CD4-positive, alpha-beta T cell (primary cell): Measurements from ENCODE around the gene IGFL1. TPM values are rescaled to one million over a fixed set of nuclear protein-coding genes. Genes with fewer than 3 reads are reported as not detected.
"Not testable (repeated sequence)": the region's sequence is repeated elsewhere in the genome, so short reads cannot be mapped to it uniquely, and the experiment has no call there.

ENCODE experiments used
- ATAC-seq: fragments of 200-7000 bp; cut with Tn5 transposase; one replicate; pipeline ENCODE4 v1.10.0; 2022; ENCODE audit warnings: mild to moderate bottlenecking; ENCODE audit not compliant: poor library complexity
- CTCF ChIA-PET: fragments of 350-600 bp; sonication (Branson Sonifier 250); formaldehyde crosslinking; loops from one replicate; lab custom pipeline; 2021; ENCODE audit warnings: antibody characterized with exemption, inconsistent platforms; lab: Charles Lee
- POLR2A ChIA-PET: fragments of 350-600 bp; sonication (Branson Sonifier 250); formaldehyde crosslinking; loops from one replicate; lab custom pipeline; 2021; ENCODE audit warnings: antibody characterized with exemption, inconsistent platforms; lab: Charles Lee
- DNase-seq, 14 experiments: peaks; one replicate each; pipeline ENCODE4 v3.0.0-alpha.2; 2013 to 2020; ENCODE audit warnings: mixed read lengths in 2 of 14
- H3K27ac ChIP-seq, 2 donors: one replicate each; pipeline versions ENCODE4 v1.5.1 to v1.7.0; 2013; ENCODE audit warnings: low read length in 2 of 2, low read depth in 1 of 2, mild to moderate bottlenecking in 1 of 2
- H3K27me3 ChIP-seq, 2 experiments: 1 replicate in 1 of 2; 2 replicates in 1 of 2; pipeline versions ENCODE4 v1.6.1 to v1.7.0; 2013; ENCODE audit warnings: low read length in 2 of 2, control low read depth in 1 of 2, mild to moderate bottlenecking in 1 of 2, moderate library complexity in 1 of 2; ENCODE audit not compliant: insufficient read depth in 2 of 2, control insufficient read depth in 1 of 2
- H3K36me3 ChIP-seq: one replicate; pipeline ENCODE4 v1.6.1; 2013; ENCODE audit warnings: low read length, control low read depth; ENCODE audit not compliant: insufficient read depth
- H3K4me1 ChIP-seq: one replicate; pipeline ENCODE4 v1.6.1; 2013; ENCODE audit warnings: low read length, control low read depth; ENCODE audit not compliant: insufficient read depth
- H3K4me3 ChIP-seq: one replicate; pipeline ENCODE4 v1.5.1; 2013; ENCODE audit warnings: mild to moderate bottlenecking, low read length, moderate library complexity
- H3K9me3 ChIP-seq, 2 experiments: 1 replicate in 1 of 2; 2 replicates in 1 of 2; pipeline versions ENCODE4 v1.6.1 to v1.7.0; 2013; ENCODE audit warnings: low read length in 2 of 2, mild to moderate bottlenecking in 2 of 2, control low read depth in 1 of 2, moderate library complexity in 1 of 2; ENCODE audit not compliant: control insufficient read depth in 1 of 2, insufficient read depth in 1 of 2
- H3K27ac Mint-ChIP-seq: one replicate; pipeline ENCODE4 v1.8.0; 2020; ENCODE audit warnings: mixed read lengths
- H3K27me3 Mint-ChIP-seq: one replicate; pipeline ENCODE4 v1.8.0; 2021; ENCODE audit warnings: mixed read lengths
- H3K36me3 Mint-ChIP-seq: one replicate; pipeline ENCODE4 v1.8.0; 2021; ENCODE audit warnings: low read depth, mixed read lengths
- H3K4me1 Mint-ChIP-seq: one replicate; pipeline ENCODE4 v1.8.0; 2021; ENCODE audit warnings: low read depth, mixed read lengths
- H3K4me3 Mint-ChIP-seq: one replicate; pipeline ENCODE4 v1.8.0; 2020; ENCODE audit warnings: mild to moderate bottlenecking, mixed read lengths
- H3K9me3 Mint-ChIP-seq: one replicate; pipeline ENCODE4 v1.8.0; 2020; ENCODE audit warnings: mixed read lengths
- CTCF ChIP-seq: fragments of 200-600 bp; IDR thresholded peaks from one replicate; pipeline ENCODE4 v1.8.0; 2022; ENCODE audit warnings: antibody characterized with exemption, mild to moderate bottlenecking
- intact Hi-C, 2 experiments: fragments of 100-400 bp; cut with DNase I in 1 of 2; cut with micrococcal nuclease in 1 of 2; formaldehyde crosslinking; loops; one replicate each; pipeline versions ENCODE4 v1.15.1 to v1.9.0; 2023 to 2025; cut with DNase I, micrococcal nuclease
- total RNA-seq, 174 experiments: library from RNA in 2 of 174; stranded (reverse) in 2 of 174; gene quantifications; one replicate each; pipeline ENCODE4 v1.2.3 and lab custom pipeline; 2021 to 2026

IGFL1 gene
- total RNA-seq, 2 experiments from 2014 or later: not detected

GRCh38 chr19:46211201-46211881, 18.2 kb upstream of the IGFL1 start:
- no peak overlapping the region for H3K27ac ChIP-seq
- Mint-ChIP-seq H3K4me3 (no peak overlapping the region), H3K4me1 (no peaks in the 10 kb centered on the region), H3K9me3 (no peaks in the 10 kb centered on the region), H3K36me3 (no peaks in the 10 kb centered on the region), H3K27ac (no peak overlapping the region), H3K27me3 (peaks cover 53% of the 10 kb centered on the region)
- DNase-seq (no peak), ATAC-seq (no peak)
- H3K27me3 ChIP-seq: peaks cover 0 to 2% of the 10 kb centered on the region in 2 experiments
- ChIA-PET POLR2A (no interaction called here), CTCF (no interaction called here)
- no peaks in the 10 kb centered on the region for H3K36me3 ChIP-seq
- no peaks in the 10 kb centered on the region for H3K9me3 ChIP-seq
- H3K4me3 ChIP-seq: no peak overlapping the region
- H3K4me1 ChIP-seq: no peaks in the 10 kb centered on the region
- TF ChIP-seq CTCF: no peak
- intact Hi-C loops: no loop called here

- H3K36me3 Mint-ChIP-seq, H3K9me3 ChIP-seq, H3K4me3 Mint-ChIP-seq, H3K36me3 ChIP-seq, CTCF ChIA-PET, DNase-seq, intact Hi-C loops, H3K27me3 ChIP-seq, POLR2A ChIA-PET, H3K9me3 Mint-ChIP-seq, ATAC-seq, H3K4me3 ChIP-seq, H3K27ac Mint-ChIP-seq, H3K4me1 ChIP-seq, H3K4me1 Mint-ChIP-seq, H3K27ac ChIP-seq: not testable (repeated sequence)
- H3K27me3 Mint-ChIP-seq: peaks cover 53% of the 10 kb centered on the region
These were observed 16.9 kb upstream of the IGFL1 start for GRCh38 chr19:46212592-46212991.

- no peaks in the 10 kb centered on the region for H3K4me1 ChIP-seq
- H3K9me3 ChIP-seq: no peaks in the 10 kb centered on the region
- no peaks in the 10 kb centered on the region for H3K36me3 ChIP-seq
- peaks cover 2 to 9% of the 10 kb centered on the region in 2 experiments for H3K27me3 ChIP-seq
- DNase-seq (no peak), ATAC-seq (no peak)
- H3K4me1 Mint-ChIP-seq: no peaks in the 10 kb centered on the region
- H3K4me3 Mint-ChIP-seq: no peak overlapping the region
- POLR2A ChIA-PET: no interaction called here
- CTCF ChIA-PET: no interaction called here
- no peak for TF ChIP-seq CTCF
- H3K27ac ChIP-seq: no peak overlapping the region
- peaks cover 54% of the 10 kb centered on the region for H3K27me3 Mint-ChIP-seq
- no peak overlapping the region for H3K4me3 ChIP-seq
- intact Hi-C loops: no loop called here
- H3K27ac Mint-ChIP-seq: no peak overlapping the region
- H3K36me3 Mint-ChIP-seq: no peaks in the 10 kb centered on the region
- no peaks in the 10 kb centered on the region for H3K9me3 Mint-ChIP-seq
These were observed 16.4 kb upstream of the IGFL1 start for GRCh38 chr19:46213156-46213555.

GRCh38 chr19:46213806-46214205, 15.7 kb upstream of the IGFL1 start:
- ATAC-seq (no peak), DNase-seq (no peak)
- H3K4me1 Mint-ChIP-seq: no peaks in the 10 kb centered on the region
- no peak overlapping the region for H3K4me3 ChIP-seq
- TF ChIP-seq CTCF: no peak
- H3K9me3 Mint-ChIP-seq: no peaks in the 10 kb centered on the region
- H3K36me3 ChIP-seq: no peaks in the 10 kb centered on the region
- no peaks in the 10 kb centered on the region for H3K4me1 ChIP-seq
- H3K27me3 ChIP-seq: peaks cover 2 to 9% of the 10 kb centered on the region in 2 experiments
- H3K27me3 Mint-ChIP-seq: peaks cover 51% of the 10 kb centered on the region
- no peaks in the 10 kb centered on the region for H3K36me3 Mint-ChIP-seq
- ChIA-PET CTCF (no interaction called here), POLR2A (no interaction called here)
- H3K9me3 ChIP-seq: no peaks in the 10 kb centered on the region
- no peak overlapping the region for H3K4me3 Mint-ChIP-seq
- intact Hi-C loops: no loop called here
- H3K27ac Mint-ChIP-seq: no peak overlapping the region
- no peak overlapping the region for H3K27ac ChIP-seq
